WTC11 (cell line): ENCODE measurements around the gene GHR. TPM values are rescaled to one million over a fixed set of nuclear protein-coding genes. Genes with fewer than 3 reads are reported as not detected.

Experiments used
- ATAC-seq: fragments of 200-7000 bp; cut with Tn5 transposase; 2 replicates; pipeline ENCODE4 v1.10.0; 2021; ENCODE audit warnings: mild to moderate bottlenecking, moderate library complexity
- CTCF ChIA-PET: fragments of 300-600 bp; sonication (Branson Sonifier 250); formaldehyde crosslinking; loops from one replicate; lab custom pipeline; 2021; ENCODE audit warnings: antibody characterized with exemption; lab: Charles Lee
- POLR2A ChIA-PET: fragments of 350-600 bp; sonication (Branson Sonifier 250); formaldehyde crosslinking; loops from one replicate; lab custom pipeline; 2021; ENCODE audit warnings: antibody characterized with exemption; lab: Charles Lee
- DNase-seq: peaks from one replicate; pipeline ENCODE4 v3.0.0; 2021; ENCODE audit warnings: low spot score
- H3K27ac Mint-ChIP-seq: 2 replicates; pipeline ENCODE4 v1.8.0; 2021; ENCODE audit warnings: mixed read lengths
- H3K27me3 Mint-ChIP-seq: 2 replicates; pipeline ENCODE4 v1.8.0; 2021; ENCODE audit warnings: low read depth, mild to moderate bottlenecking, moderate library complexity, mixed read lengths
- H3K36me3 Mint-ChIP-seq: 2 replicates; pipeline ENCODE4 v1.8.0; 2021; ENCODE audit warnings: mixed read lengths
- H3K4me1 Mint-ChIP-seq: 2 replicates; pipeline ENCODE4 v1.8.0; 2022; ENCODE audit warnings: mixed read lengths
- H3K4me3 Mint-ChIP-seq: 2 replicates; pipeline ENCODE4 v1.8.0; 2021; ENCODE audit warnings: mild to moderate bottlenecking, moderate library complexity, mixed read lengths
- H3K9me3 Mint-ChIP-seq: 2 replicates; pipeline ENCODE4 v1.8.0; 2021; ENCODE audit warnings: mixed read lengths
- ATF1 ChIP-seq: sonication (generic); formaldehyde crosslinking; IDR thresholded peaks from 2 replicates; pipeline ENCODE4 v1.8.1; 2023; ENCODE audit warnings: mild to moderate bottlenecking, moderate library complexity, missing genetic modification reagents
- CTCF ChIP-seq: fragments of 200-600 bp; IDR thresholded peaks from 2 replicates; pipeline ENCODE4 v1.8.0; 2022; ENCODE audit warnings: antibody characterized with exemption
- FOXP1 ChIP-seq: sonication (generic); formaldehyde crosslinking; IDR thresholded peaks from 2 replicates; pipeline ENCODE4 v1.8.0; 2022; ENCODE audit warnings: missing genetic modification reagents, mild to moderate bottlenecking, moderate library complexity, borderline replicate concordance
- IRF2 ChIP-seq: sonication (generic); formaldehyde crosslinking; IDR thresholded peaks from 2 replicates; pipeline ENCODE4 v1.8.0; 2022; ENCODE audit warnings: low read depth, missing genetic modification reagents, borderline replicate concordance
- JAZF1 ChIP-seq: fragments of 250-450 bp; sonication (Bioruptor Pico); IDR thresholded peaks from 2 replicates; pipeline ENCODE4 v1.9.0; 2021; ENCODE audit warnings: moderate library complexity, mild to moderate bottlenecking, inconsistent platforms
- NR2C2 ChIP-seq: sonication (generic); formaldehyde crosslinking; IDR thresholded peaks from 2 replicates; pipeline ENCODE4 v1.8.0; 2022; ENCODE audit warnings: mild to moderate bottlenecking, missing genetic modification reagents
- OVOL2 ChIP-seq: fragments of 250-450 bp; sonication (Bioruptor Pico); IDR thresholded peaks from 2 replicates; pipeline ENCODE4 v1.9.0; 2021; ENCODE audit warnings: mild to moderate bottlenecking, borderline replicate concordance
- SMAD3 ChIP-seq: sonication (generic); formaldehyde crosslinking; IDR thresholded peaks from 2 replicates; pipeline ENCODE4 v1.8.0; 2022; ENCODE audit warnings: missing genetic modification reagents, mild to moderate bottlenecking, borderline replicate concordance
- ZBTB43 ChIP-seq: sonication (generic); formaldehyde crosslinking; IDR thresholded peaks from 2 replicates; pipeline ENCODE4 v1.8.1; 2023; ENCODE audit warnings: mild to moderate bottlenecking, missing genetic modification reagents
- ZNF121 ChIP-seq: sonication (generic); formaldehyde crosslinking; IDR thresholded peaks from 2 replicates; pipeline ENCODE4 v1.8.0; 2023; ENCODE audit warnings: missing genetic modification reagents
- ZNF263 ChIP-seq: sonication (generic); formaldehyde crosslinking; IDR thresholded peaks from 2 replicates; pipeline ENCODE4 v1.8.1; 2022; ENCODE audit warnings: low read depth, mild to moderate bottlenecking, moderate library complexity, missing genetic modification reagents
- ZNF425 ChIP-seq: fragments of 250-450 bp; sonication (Bioruptor Pico); conservative IDR thresholded peaks from 2 replicates; pipeline ENCODE4 v1.9.0; 2021; ENCODE audit warnings: mild to moderate bottlenecking
- total RNA-seq: library from RNA; stranded (reverse); gene quantifications from 3 replicates; pipeline ENCODE4 v1.2.3, GENCODE V29; 2021
- TF ChIP-seq, protein P1 (sequence below): sonication (generic); formaldehyde crosslinking; conservative IDR thresholded peaks from 2 replicates; pipeline ENCODE4 v1.8.1; 2023; ENCODE audit warnings: mild to moderate bottlenecking, low read depth, missing genetic modification reagents, moderate library complexity
- TF ChIP-seq, protein P2 (sequence below): sonication (generic); formaldehyde crosslinking; IDR thresholded peaks from 2 replicates; pipeline ENCODE4 v1.8.1; 2022; ENCODE audit warnings: mild to moderate bottlenecking, missing genetic modification reagents, moderate library complexity, borderline replicate concordance
- TF ChIP-seq, protein P3 (sequence below): sonication (generic); formaldehyde crosslinking; IDR thresholded peaks from 2 replicates; pipeline ENCODE4 v1.8.0; 2022; ENCODE audit warnings: mild to moderate bottlenecking, missing genetic modification reagents
- TF ChIP-seq, protein P4 (sequence below): sonication (generic); formaldehyde crosslinking; IDR thresholded peaks from 2 replicates; pipeline ENCODE4 v1.8.0; 2022; ENCODE audit warnings: mild to moderate bottlenecking, missing genetic modification reagents

The GHR gene
- total RNA-seq, 1 experiment from 2014 or later, result 0.57 TPM

- ChIA-PET POLR2A (no interaction called here), CTCF (no interaction called here)
- DNase-seq (no peak), ATAC-seq (no peak)
- no peaks in the 10 kb centered on the region for H3K36me3 Mint-ChIP-seq
- H3K27ac Mint-ChIP-seq, result no peak overlapping the region
- peaks cover 8% of the 10 kb centered on the region for H3K9me3 Mint-ChIP-seq
- no peak for TF ChIP-seq SMAD3 (CRISPR knock-in tag)
- TF ChIP-seq, protein P1, sequence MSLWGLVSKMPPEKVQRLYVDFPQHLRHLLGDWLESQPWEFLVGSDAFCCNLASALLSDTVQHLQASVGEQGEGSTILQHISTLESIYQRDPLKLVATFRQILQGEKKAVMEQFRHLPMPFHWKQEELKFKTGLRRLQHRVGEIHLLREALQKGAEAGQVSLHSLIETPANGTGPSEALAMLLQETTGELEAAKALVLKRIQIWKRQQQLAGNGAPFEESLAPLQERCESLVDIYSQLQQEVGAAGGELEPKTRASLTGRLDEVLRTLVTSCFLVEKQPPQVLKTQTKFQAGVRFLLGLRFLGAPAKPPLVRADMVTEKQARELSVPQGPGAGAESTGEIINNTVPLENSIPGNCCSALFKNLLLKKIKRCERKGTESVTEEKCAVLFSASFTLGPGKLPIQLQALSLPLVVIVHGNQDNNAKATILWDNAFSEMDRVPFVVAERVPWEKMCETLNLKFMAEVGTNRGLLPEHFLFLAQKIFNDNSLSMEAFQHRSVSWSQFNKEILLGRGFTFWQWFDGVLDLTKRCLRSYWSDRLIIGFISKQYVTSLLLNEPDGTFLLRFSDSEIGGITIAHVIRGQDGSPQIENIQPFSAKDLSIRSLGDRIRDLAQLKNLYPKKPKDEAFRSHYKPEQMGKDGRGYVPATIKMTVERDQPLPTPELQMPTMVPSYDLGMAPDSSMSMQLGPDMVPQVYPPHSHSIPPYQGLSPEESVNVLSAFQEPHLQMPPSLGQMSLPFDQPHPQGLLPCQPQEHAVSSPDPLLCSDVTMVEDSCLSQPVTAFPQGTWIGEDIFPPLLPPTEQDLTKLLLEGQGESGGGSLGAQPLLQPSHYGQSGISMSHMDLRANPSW (CRISPR knock-in tag), result no peak
- TF ChIP-seq ZBTB43 (CRISPR knock-in tag), result no peak
- no peak for TF ChIP-seq ATF1 (CRISPR knock-in tag)
- no peak for TF ChIP-seq JAZF1 (CRISPR knock-in tag)
- TF ChIP-seq ZNF121 (CRISPR knock-in tag), result no peak
- TF ChIP-seq, protein P2, sequence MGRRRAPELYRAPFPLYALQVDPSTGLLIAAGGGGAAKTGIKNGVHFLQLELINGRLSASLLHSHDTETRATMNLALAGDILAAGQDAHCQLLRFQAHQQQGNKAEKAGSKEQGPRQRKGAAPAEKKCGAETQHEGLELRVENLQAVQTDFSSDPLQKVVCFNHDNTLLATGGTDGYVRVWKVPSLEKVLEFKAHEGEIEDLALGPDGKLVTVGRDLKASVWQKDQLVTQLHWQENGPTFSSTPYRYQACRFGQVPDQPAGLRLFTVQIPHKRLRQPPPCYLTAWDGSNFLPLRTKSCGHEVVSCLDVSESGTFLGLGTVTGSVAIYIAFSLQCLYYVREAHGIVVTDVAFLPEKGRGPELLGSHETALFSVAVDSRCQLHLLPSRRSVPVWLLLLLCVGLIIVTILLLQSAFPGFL (CRISPR knock-in tag), result no peak
- no peak for TF ChIP-seq CTCF
- TF ChIP-seq FOXP1 (CRISPR knock-in tag), result no peak
- no peak for TF ChIP-seq OVOL2
- TF ChIP-seq ZNF263 (CRISPR knock-in tag), result no peak
- TF ChIP-seq, protein P3, sequence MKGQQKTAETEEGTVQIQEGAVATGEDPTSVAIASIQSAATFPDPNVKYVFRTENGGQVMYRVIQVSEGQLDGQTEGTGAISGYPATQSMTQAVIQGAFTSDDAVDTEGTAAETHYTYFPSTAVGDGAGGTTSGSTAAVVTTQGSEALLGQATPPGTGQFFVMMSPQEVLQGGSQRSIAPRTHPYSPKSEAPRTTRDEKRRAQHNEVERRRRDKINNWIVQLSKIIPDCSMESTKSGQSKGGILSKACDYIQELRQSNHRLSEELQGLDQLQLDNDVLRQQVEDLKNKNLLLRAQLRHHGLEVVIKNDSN (CRISPR knock-in tag), result no peak
- TF ChIP-seq IRF2 (CRISPR knock-in tag), result no peak
- TF ChIP-seq ZNF425, result no peak
- TF ChIP-seq NR2C2 (CRISPR knock-in tag), result no peak
- TF ChIP-seq, protein P4, sequence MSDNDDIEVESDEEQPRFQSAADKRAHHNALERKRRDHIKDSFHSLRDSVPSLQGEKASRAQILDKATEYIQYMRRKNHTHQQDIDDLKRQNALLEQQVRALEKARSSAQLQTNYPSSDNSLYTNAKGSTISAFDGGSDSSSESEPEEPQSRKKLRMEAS, result no peak
- no peak overlapping the region for H3K4me3 Mint-ChIP-seq
- peaks cover 8% of the 10 kb centered on the region; the same call in 1 of the 2 replicates for H3K4me1 Mint-ChIP-seq
- H3K27me3 Mint-ChIP-seq, result no peaks in the 10 kb centered on the region
These were observed 22.8 kb upstream of the GHR start for GRCh38 chr5:42400474-42400873.
